GM13976 (cell line): ENCODE data around the gene SRRM3.

Experiments used
- DNase-seq: peaks from one replicate; pipeline ENCODE4 v3.0.0; 2012; ENCODE audit warnings: low spot score
- in situ Hi-C: fragments of 300-500 bp; cut with MboI; formaldehyde crosslinking; loops from one replicate; pipeline ENCODE4 v1.12.0; 2022; ENCODE audit warnings: low sequenced_read_pairs, mixed read lengths, inconsistent platforms; ENCODE audit not compliant: unreplicated experiment
- TF ChIP-seq, protein P1 (sequence below): IDR thresholded peaks from 2 replicates; pipeline ENCODE4 v1.5.1; 2012; ENCODE audit warnings: borderline replicate concordance, mild to moderate bottlenecking; ENCODE audit not compliant: insufficient read depth; ENCODE audit errors: extremely low read depth, missing control alignments, control extremely low read depth

SRRM3 gene

DNA sequence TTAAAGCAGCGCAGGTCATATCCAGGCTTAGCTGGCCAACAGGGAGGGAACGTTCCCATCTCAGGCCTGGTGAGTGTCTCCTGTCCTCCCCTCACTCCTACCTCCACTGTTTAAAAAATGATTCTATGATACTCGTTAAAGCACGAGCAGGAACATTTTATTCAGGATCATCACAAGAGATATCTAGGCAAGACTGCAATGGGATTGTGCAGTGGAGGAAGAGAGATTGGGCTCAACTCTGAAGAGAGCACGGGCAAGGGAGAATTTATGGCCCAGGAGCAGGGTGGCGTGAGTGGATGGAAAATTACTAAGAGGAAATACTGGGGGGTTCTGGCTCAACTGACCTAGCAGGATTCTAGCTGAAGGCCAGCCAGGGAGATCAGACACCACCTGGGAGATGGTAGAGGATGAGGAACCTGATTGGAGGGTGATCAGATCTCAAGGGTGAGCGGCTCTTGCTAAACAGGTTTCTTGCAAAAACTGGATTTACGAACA is 91.8 kb downstream of the SRRM3 start:
- in situ Hi-C loops, result no loop called here
- TF ChIP-seq, protein P1, sequence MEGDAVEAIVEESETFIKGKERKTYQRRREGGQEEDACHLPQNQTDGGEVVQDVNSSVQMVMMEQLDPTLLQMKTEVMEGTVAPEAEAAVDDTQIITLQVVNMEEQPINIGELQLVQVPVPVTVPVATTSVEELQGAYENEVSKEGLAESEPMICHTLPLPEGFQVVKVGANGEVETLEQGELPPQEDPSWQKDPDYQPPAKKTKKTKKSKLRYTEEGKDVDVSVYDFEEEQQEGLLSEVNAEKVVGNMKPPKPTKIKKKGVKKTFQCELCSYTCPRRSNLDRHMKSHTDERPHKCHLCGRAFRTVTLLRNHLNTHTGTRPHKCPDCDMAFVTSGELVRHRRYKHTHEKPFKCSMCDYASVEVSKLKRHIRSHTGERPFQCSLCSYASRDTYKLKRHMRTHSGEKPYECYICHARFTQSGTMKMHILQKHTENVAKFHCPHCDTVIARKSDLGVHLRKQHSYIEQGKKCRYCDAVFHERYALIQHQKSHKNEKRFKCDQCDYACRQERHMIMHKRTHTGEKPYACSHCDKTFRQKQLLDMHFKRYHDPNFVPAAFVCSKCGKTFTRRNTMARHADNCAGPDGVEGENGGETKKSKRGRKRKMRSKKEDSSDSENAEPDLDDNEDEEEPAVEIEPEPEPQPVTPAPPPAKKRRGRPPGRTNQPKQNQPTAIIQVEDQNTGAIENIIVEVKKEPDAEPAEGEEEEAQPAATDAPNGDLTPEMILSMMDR, result no peak
- no peak for DNase-seq

DNA sequence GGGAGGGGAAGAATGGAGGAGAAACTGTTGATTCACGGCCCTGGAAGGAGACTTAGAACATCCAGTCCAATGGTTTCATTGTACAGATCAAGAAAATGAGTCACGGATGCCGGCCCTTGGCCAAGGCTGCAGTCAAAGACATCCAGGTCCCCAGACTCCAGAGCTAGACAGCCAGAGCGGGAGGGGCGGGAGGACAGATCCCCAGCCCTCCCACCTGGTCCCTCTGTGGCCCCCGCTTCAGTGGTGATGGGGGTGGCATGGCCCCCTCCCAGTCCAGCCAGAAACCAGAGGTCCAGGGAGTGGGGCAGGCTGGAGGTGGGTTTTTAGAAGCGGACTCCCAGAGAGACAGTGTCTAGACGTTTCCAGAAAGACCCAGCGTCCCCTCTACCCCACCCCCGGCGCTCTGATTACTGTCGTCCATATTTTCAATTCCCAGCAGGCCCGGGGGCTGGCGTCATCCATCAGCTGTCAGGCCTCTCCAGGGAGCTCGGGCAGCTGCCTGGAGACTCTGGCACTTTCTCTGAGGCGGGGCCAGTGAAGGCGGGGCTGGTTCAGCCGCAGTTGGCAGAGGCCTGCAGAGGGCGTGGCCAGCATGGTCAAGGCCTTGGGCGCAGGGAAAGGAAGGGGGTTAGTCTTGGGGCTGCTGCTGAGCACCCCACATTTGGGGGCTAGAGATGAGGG is 92.8 kb downstream of the SRRM3 start:
- in situ Hi-C loops, result no loop called here

DNA sequence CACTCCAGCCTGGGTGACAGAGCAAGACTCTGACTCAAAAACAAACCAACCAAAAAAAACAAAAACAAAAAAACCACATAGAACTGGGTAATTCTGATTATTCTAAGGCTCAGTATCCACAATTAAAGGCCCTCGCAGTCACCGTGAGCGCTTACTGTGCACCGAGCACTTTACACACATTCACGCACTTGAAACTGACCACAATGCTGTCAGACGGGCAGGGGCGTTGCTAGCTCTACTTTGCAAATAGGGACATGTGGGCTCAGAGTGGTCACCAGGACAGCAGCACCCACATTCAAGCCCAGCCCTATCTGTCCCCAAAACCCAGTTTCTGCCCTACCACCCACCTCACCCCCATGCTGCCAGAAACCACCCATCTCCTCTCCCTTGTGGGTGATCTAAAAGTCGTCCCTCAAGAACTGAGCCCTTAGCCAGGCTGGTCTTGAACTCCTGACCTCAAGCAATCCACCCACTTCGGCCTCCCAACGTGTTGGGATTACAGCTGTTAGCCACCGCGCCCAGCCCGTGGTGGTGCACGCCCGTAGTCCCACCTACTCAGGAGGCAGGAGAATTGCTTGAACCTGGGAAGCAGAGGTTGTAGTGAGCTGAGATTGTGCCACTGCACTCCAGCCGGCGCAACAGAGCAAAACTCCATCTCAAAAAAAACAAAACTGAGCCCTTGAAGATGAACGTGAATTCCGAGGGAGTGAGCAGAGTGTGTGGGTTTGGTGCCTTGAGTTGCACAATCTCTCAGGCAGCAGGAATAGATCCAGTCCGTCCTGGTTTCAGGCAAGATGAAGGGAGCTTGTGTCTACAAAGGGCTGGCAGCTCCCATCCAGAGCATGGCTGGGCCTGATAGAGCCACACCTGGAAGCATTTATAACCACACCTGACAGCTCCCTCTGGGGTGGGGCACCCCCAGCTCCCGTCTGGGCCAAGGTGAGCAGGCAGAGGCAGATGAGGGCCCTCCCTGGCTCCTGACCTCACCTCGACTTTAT is 95.3 kb downstream of the SRRM3 start:
- no peak for DNase-seq
- in situ Hi-C loops, result no loop called here
- TF ChIP-seq, protein P1, result no peak

More for the DNA sequence above, 92.8 kb downstream of the SRRM3 start:
- TF ChIP-seq, protein P1, result no peak
- no peak for DNase-seq

DNA sequence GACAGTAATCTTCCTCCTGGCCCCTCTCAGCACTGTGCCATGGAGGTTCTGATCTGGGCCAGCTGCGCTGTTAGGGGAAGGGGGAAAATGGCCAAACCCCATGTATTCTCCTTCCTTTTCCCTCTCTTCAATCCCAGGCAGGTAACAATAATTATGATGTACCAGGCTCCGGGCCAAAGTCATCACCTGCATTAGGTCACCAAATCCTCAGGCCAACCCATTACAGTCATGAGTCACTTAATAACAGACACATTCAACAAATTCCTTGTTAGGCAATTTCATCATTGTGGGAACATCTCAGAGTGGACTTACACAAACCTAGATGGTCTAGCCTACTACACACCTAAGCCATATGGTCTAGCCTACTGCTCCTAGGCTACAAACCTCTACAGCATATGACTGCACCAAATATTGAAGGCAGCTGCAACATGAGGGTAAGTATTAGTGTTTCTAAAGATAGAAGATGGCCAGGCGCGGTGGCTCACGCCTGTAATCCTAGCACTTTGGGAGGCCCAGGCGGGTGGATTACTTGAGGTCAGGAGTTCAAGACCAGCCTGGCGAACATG is 98.6 kb downstream of the SRRM3 start:
- TF ChIP-seq, protein P1, result no peak
- in situ Hi-C loops, result no loop called here
- DNase-seq, result no peak

DNA sequence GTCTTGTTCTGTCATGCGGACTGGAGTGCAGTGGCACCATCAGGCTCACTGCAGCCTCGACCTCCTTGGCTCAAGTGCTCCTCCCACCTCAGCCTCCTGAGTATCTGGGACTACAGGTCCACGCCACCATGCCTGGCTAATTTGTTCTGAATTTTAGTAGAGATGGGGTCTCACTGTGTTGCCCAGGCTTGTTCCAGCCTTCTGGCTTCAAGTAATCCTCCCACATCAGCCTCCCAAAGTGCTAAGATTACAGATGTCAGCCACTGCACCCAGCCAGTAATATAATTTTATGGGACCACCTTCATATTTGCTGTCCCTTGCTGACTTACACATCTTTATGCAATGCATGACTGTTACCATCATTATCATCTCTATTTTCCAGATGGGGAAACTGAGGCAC is 99.3 kb downstream of the SRRM3 start:
- in situ Hi-C loops, result no loop called here
- TF ChIP-seq, protein P1, result no peak
- no peak for DNase-seq
